H1 (cell line): ENCODE data around the gene GLRX3. TPM values are rescaled to one million over a fixed set of nuclear protein-coding genes. Genes with fewer than 3 reads are reported as not detected.

Source experiments
- CTBP2 ChIP-seq: IDR thresholded peaks from 2 replicates; pipeline ENCODE4 v1.7.0; 2011; ENCODE audit warnings: borderline replicate concordance, mild to moderate bottlenecking, moderate library complexity, mixed read lengths, low read length; ENCODE audit not compliant: insufficient read depth, insufficient read length
- KDM1A ChIP-seq: fragments of 200-600, 300-600 bp; sonication (generic); IDR thresholded peaks from 2 replicates; pipeline ENCODE4 v1.7.1; 2016; ENCODE audit warnings: mild to moderate bottlenecking, low read length, borderline replicate concordance
- polyA plus RNA-seq, 7 experiments: library from polyadenylated mRNA; depleted of rRNA in 3 of 7; stranded (reverse) in 5 of 7; unstranded in 2 of 7; fragments of >200 nt in 5 of 7; fragments of 200-250 nt in 2 of 7; gene quantifications; 1 replicate in 5 of 7; 2 replicates in 1 of 7; 4 replicates in 1 of 7; pipeline versions ENCODE4 v1.2.1 to v1.2.3, GENCODE V29; 2011 to 2013; ENCODE audit warnings: missing spikeins in 2 of 7, mixed read lengths in 2 of 7
- total RNA-seq: library from RNA; stranded (reverse); fragmentation: NEBNext Ultra II Directional; extraction: Animal tissue kit (Norgen Biotek cat#: 25700); gene quantifications from 2 replicates; pipeline ENCODE4 v1.2.1, GENCODE V29; 2021

The GLRX3 gene
- total and polyA plus RNA-seq, 2 of the 8 experiments (the other 6 are each of a cell fraction or from before 2014, with no cell fraction given) = 59.9 to 157 TPM

GRCh38 chr10:130194991-130195645 is 58.9 kb downstream of the GLRX3 start (continued):
- no peak for TF ChIP-seq KDM1A
- TF ChIP-seq CTBP2 = no peak
